GM12872 (cell line): ENCODE results near the gene FA2H.

Experiments used
- TF ChIP-seq, protein P1 (sequence below): IDR thresholded peaks from 3 replicates; pipeline ENCODE4 v1.5.1; 2011; ENCODE audit warnings: low read depth, mild to moderate bottlenecking, low read length, moderate library complexity; ENCODE audit not compliant: insufficient read depth

The FA2H gene

DNA sequence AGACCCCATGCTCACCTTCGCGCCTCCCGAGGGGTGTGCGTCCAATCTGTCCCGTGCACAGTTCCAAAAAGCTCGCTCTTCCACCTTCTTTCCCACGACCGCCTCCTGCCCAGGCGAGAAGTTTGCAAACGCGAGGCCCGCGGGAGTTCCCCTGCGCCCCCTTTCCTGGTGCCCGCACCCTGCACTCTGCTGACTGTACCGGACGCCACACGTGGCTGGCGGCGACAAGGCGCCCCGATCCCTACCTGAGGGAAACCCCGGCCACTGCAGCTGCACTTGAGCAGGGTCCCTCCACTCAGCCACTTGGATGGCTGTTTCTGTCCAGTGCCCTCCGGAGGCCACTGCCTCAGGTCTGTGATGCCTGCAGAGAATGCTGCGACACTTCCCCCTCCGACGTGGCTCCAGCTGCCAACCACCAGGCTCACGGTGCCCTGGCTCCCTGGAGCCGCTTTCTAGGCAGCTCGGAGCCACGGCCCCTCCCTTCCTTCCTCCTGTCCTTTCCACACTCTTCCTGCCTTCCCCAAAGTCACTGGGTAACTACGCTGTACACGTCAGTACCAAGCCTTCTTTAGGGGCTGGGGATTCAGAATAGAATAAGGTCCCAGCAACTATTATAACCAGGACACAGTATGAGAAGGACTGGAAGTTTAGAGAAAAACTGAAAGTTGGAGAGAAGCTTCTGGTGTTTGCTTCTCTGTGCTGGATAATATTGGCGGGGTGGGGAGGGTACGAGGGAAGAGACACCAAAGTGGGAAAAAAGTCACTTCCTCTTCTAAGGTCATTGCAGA is 74.0 kb downstream of the FA2H start, which contains the start of gene MLKL:
MLKL (minus strand) TSS at position 425 of the 788 bp plus-strand sequence. CDS start 5,105 bp downstream, outside the sequence.
- TF ChIP-seq, protein P1, sequence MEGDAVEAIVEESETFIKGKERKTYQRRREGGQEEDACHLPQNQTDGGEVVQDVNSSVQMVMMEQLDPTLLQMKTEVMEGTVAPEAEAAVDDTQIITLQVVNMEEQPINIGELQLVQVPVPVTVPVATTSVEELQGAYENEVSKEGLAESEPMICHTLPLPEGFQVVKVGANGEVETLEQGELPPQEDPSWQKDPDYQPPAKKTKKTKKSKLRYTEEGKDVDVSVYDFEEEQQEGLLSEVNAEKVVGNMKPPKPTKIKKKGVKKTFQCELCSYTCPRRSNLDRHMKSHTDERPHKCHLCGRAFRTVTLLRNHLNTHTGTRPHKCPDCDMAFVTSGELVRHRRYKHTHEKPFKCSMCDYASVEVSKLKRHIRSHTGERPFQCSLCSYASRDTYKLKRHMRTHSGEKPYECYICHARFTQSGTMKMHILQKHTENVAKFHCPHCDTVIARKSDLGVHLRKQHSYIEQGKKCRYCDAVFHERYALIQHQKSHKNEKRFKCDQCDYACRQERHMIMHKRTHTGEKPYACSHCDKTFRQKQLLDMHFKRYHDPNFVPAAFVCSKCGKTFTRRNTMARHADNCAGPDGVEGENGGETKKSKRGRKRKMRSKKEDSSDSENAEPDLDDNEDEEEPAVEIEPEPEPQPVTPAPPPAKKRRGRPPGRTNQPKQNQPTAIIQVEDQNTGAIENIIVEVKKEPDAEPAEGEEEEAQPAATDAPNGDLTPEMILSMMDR, result peak; percentile 7; the same call in 1 of the 3 replicates

DNA sequence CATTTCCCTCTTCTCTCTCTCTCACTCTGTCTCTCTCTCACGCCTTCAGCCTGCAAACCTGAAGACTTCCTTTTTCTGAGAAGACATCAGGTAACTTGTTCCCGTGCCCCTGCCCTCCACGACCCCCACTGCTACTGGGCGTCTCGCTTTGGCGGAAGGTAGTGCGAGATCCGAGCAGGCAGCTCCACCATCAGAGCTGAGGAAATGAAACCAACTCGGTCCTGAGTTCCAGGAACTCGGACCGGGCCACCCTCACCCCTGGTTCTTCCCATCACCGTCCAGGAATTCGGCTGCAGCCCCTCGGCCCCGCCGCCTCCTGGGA is 74.5 kb downstream of the FA2H start:
- TF ChIP-seq, protein P1, result no peak

DNA sequence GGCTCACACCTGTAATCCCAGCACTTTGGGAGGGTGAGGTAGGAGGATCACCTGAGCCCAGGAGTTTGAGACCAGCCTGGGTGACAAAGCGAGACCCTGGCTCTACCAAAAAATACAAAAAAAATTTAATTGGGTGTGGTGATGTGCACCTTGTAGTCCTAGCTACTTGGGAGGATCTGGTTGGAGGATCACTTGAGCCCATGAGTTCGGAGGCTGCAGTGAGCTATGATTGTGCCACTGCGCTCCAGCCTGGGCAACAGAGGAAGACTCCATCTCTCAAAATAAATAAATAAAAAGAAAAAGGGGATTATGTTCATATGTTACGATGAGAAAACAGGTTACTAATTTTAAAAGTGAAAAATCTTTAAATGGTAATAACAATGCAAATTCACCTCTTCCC is 75.0 kb downstream of the FA2H start:
- TF ChIP-seq, protein P1, result no peak

DNA sequence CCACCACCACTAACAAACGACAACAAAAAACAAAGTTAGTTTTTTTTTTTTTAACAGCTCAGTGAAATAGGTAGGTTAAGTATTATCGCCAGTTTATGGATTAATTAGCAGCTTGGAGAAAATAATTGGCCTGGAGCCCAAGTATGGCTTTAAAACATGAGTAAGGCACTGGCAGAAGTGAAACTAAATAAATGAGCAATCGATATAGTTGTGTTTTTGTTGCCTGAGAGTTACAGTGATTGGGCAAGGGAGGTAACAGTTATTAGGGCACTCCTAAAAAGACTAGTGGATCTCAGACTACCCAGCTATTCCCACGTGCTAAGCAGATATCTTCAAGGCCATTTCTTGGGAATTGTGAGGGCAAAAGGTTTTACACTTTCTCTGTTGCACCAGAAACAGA is 76.4 kb downstream of the FA2H start:
- TF ChIP-seq, protein P1, result no peak

DNA sequence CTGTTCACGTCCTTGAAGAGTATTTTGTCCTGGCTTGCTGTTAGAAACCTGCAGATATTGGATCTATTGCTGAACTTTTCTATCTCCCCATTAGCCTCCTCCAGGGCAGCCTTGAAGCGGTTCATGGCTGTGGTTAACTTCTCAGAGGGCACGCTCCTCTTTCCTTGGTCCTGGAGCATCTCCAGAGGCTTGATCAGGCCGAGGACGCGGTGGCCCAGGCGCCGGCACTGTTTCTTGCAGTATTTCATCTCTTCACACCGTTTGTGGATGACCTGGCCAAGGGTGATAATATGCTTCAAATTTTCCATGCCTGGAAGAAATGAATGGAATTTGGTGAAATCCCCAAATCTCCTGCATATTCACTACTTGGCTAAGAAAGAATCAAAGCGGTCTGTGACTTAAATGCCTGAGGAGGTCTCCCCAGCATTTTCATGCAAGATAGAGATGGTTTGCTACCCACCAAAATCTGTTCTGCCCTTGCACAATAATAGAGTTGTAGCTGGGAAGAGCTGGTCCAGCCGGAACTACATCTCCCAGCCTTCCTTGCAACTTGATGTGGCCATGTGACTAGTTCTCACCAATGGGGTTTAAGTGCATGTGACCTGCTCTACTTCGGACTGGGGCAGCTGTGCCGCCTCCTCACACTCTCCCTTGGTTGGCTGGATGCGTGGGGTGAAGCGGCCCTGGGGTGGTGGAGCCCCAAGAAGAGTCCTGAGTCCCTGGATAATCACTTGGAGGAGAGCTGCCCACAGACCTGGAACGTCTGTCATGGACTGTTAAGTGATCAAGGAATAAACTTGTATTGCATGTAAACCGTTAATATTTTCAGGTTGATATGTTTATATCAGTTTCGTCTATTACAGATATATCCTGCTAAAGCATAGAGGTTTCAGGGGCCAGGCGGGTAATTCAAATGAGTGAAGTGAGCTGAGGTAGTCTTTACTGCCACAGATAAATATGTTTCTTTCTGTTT is 78.9 kb downstream of the FA2H start:
- TF ChIP-seq, protein P1, result no peak

DNA sequence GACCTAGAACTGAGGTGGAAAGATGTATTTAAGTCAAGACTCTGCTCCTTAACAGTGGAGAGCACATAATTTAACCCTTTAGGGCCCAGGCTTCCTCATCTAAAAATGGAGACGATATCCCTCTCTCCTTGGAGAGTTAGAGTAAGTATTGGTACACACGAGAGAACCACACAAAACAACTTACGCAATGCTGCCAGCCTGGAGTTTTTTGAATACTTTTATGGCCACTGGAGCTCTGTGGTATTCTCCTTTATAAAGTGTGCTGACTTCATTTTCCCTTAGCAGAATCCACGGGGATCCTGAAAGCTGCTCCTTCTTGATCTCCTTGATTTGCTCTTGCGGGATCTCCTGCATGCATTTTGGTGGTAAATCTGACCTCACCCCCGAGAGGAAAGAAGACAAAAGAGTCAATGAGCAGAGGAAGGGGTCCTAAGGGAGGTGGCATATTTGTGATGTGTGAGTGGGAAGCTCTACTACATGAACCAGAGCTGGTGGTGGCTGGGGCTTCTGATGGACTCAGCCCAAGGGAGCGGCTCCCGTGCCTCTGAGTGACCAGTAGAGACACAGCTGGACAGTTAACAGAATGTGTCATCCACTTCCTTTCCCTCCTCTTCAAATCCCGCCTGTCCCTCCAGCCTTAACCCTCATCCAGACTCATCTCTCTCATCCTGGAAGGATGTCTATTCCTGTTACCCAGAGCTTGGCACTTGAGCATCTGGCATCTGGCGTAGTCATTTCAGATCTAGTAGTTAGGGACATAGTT is 83.3 kb downstream of the FA2H start:
- TF ChIP-seq, protein P1, result no peak
